ENCODE results near the gene RPGRIP1.

DNA sequence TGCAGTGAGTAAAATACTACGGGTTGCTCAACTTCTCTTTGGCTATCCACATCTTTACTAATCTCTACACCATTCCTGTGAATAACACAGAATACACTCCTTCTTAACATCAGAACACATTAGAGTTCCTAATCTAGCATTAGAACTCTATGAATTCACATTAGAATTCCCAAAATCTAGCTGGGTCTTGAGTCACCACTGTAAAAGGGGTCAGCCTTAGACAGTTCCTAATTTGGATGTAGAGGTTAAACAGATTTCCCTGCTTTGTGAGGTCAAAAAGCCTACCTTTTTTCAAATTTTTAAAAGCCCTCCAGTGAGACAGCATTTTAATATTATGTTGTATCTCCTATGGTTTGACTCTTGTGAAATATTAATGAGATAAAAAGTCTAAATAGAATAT lies 18.1 kb upstream of the RPGRIP1 start:
- TF ChIP-seq, protein P1, sequence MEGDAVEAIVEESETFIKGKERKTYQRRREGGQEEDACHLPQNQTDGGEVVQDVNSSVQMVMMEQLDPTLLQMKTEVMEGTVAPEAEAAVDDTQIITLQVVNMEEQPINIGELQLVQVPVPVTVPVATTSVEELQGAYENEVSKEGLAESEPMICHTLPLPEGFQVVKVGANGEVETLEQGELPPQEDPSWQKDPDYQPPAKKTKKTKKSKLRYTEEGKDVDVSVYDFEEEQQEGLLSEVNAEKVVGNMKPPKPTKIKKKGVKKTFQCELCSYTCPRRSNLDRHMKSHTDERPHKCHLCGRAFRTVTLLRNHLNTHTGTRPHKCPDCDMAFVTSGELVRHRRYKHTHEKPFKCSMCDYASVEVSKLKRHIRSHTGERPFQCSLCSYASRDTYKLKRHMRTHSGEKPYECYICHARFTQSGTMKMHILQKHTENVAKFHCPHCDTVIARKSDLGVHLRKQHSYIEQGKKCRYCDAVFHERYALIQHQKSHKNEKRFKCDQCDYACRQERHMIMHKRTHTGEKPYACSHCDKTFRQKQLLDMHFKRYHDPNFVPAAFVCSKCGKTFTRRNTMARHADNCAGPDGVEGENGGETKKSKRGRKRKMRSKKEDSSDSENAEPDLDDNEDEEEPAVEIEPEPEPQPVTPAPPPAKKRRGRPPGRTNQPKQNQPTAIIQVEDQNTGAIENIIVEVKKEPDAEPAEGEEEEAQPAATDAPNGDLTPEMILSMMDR (IDR thresholded peaks at IDR 0.05), result no peak
- no peak for TF ChIP-seq ZFX (IDR thresholded peaks at IDR 0.05; ENCODE audit: borderline replicate concordance)
